Esophagus muscularis mucosa (tissue), 4 donors: ENCODE measurements around the gene ZNF672. TPM values are rescaled to one million over a fixed set of nuclear protein-coding genes. Genes with fewer than 3 reads are reported as not detected.
"Not testable (repeated sequence)": the region's sequence is repeated elsewhere in the genome, so short reads cannot be mapped to it uniquely, and the experiment has no call there.

ENCODE experiments used
- DNase-seq: peaks from one replicate; pipeline ENCODE4 v3.0.0-alpha.2; 2017; ENCODE audit errors: extremely low spot score
- H3K27ac ChIP-seq, 4 donors: fragments of 200-600 bp; sonication (generic); replicated peaks in 1 of 4; 1 replicate in 3 of 4; 2 replicates in 1 of 4; pipeline ENCODE4 v1.5.1; 2016 to 2019; ENCODE audit warnings: mild to moderate bottlenecking in 1 of 4
- H3K27me3 ChIP-seq, 4 donors: fragments of 200-600 bp; sonication (generic); one replicate each; pipeline versions ENCODE4 v1.5.1 to v1.6.0; 2016 to 2019
- H3K36me3 ChIP-seq, 4 donors: fragments of 200-600 bp; sonication (generic); one replicate each; pipeline ENCODE4 v1.5.1; 2016 to 2019
- H3K4me1 ChIP-seq, 4 donors: fragments of 200-600 bp; sonication (generic); one replicate each; pipeline ENCODE4 v1.5.1; 2016 to 2019
- H3K4me3 ChIP-seq, 4 donors: fragments of 200-600 bp; sonication (generic); 1 replicate in 2 of 4; 2 replicates in 2 of 4; pipeline ENCODE4 v1.5.1; 2016 to 2019; ENCODE audit warnings: mild to moderate bottlenecking in 4 of 4, moderate library complexity in 1 of 4
- H3K9me3 ChIP-seq, 4 donors: fragments of 200-600 bp; sonication (generic); 1 replicate in 3 of 4; 2 replicates in 1 of 4; pipeline ENCODE4 v1.5.1; 2016 to 2019
- EP300 ChIP-seq: sonication (generic); formaldehyde crosslinking; IDR thresholded peaks from one replicate; pipeline ENCODE4 v1.6.1; 2017; ENCODE audit warnings: antibody characterized with exemption
- POLR2A ChIP-seq: fragments of 450-650 bp; IDR thresholded peaks from one replicate; pipeline ENCODE4 v1.6.1; 2017; ENCODE audit warnings: antibody characterized with exemption, moderate library complexity, mild to moderate bottlenecking, low read depth
- POLR2AphosphoS5 ChIP-seq, 2 donors: sonication (generic); formaldehyde crosslinking; IDR thresholded peaks; one replicate each; pipeline ENCODE4 v1.6.1; 2017; ENCODE audit warnings: antibody characterized with exemption in 2 of 2
- WGBS: methylation state at CpG from one replicate; pipeline ENCODE4 v1.1.5; 2018; 5-methylcytosine and 5-hydroxymethylcytosine counted together
- intact Hi-C: fragments of 100-400 bp; cut with DNase I; formaldehyde crosslinking; loops from one replicate; pipeline ENCODE4 v1.15.1; 2023
- total RNA-seq, 4 donors: library from RNA; depleted of rRNA; stranded (reverse); fragments of >200 nt; gene quantifications; one replicate each; pipeline versions ENCODE4 v1.1.0 to v1.2.1, GENCODE V29; 2016
- TF ChIP-seq, protein P1 (sequence below), 3 experiments: fragments of 200-600 bp in 2 of 3; fragments of 450-650 bp in 1 of 3; sonication (generic) in 2 of 3; IDR thresholded peaks; one replicate each; pipeline ENCODE4 v1.5.1; 2017 to 2019; ENCODE audit warnings: antibody characterized with exemption in 3 of 3, mild to moderate bottlenecking in 2 of 3, moderate library complexity in 1 of 3

Gene ZNF672
- total RNA-seq, 4 donors from 2014 or later, result 30.3 to 46.4 (median 39.3) TPM

DNA sequence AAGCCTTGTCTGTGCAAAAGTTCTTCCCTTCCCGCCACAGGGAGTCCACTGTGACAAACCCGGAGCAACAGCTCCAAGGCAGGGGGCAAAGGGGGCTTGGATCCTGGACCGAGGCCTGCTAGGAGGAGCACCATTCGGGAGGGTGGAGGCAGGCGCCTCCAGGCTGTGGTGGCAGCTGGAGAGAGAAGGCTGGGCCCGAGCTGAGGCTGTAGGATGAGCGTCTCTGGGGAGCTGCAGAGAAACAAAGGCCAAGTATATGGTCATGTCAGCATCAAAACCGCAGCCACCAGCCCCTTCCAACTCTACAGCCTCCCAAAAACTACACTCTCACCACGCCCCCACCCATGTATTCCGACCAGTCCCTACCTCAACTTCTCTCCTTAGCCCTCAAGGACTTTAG, 12.9 kb upstream of the ZNF672 start:
- no peak for DNase-seq
- H3K27ac ChIP-seq, result peak overlapping the region; percentile 90 to 94 (median 92)
- H3K4me3 ChIP-seq, result peak overlapping the region; percentile 68 to 88 (median 82)
- H3K4me1 ChIP-seq, result peaks cover 52 to 63% (median 61%) of the 10 kb centered on the region in 4 donors
- TF ChIP-seq, protein P1, sequence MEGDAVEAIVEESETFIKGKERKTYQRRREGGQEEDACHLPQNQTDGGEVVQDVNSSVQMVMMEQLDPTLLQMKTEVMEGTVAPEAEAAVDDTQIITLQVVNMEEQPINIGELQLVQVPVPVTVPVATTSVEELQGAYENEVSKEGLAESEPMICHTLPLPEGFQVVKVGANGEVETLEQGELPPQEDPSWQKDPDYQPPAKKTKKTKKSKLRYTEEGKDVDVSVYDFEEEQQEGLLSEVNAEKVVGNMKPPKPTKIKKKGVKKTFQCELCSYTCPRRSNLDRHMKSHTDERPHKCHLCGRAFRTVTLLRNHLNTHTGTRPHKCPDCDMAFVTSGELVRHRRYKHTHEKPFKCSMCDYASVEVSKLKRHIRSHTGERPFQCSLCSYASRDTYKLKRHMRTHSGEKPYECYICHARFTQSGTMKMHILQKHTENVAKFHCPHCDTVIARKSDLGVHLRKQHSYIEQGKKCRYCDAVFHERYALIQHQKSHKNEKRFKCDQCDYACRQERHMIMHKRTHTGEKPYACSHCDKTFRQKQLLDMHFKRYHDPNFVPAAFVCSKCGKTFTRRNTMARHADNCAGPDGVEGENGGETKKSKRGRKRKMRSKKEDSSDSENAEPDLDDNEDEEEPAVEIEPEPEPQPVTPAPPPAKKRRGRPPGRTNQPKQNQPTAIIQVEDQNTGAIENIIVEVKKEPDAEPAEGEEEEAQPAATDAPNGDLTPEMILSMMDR (IDR thresholded peaks at IDR 0.05), result no peak
- no peak for TF ChIP-seq POLR2AphosphoS5 (IDR thresholded peaks at IDR 0.05)
- TF ChIP-seq EP300, result no peak
- no peak for TF ChIP-seq POLR2A
- no peaks in the 10 kb centered on the region for H3K27me3 ChIP-seq
- 31% methylated on average over 10 of the region's 10 CpGs for WGBS
- H3K36me3 ChIP-seq, result peaks cover 0 to 36% (median 13%) of the 10 kb centered on the region in 4 donors
- intact Hi-C loops, result no loop called here
- no peaks in the 10 kb centered on the region for H3K9me3 ChIP-seq

DNA sequence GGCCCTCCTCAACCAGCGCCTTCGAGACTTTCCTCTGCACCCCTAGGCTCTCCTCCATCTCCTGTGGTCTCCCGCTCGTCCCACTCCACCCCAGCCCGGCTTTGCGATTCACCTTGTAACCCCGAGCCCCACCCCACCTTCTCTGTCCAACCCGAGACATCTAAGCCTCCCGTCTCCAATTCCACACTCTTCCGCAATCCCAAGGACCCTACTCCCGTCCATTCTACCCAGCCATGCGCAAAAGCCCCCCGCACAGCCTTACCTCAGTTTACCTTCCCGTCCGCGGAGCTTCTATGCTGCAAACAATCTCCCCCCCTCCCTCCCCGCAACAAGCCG, 12.5 kb upstream of the ZNF672 start:
- H3K4me1 ChIP-seq, result peaks cover 52 to 59% (median 57%) of the 10 kb centered on the region in 4 donors
- 2% methylated on average over 18 of the region's 18 CpGs for WGBS
- peaks cover 0 to 34% (median 9%) of the 10 kb centered on the region in 4 donors for H3K36me3 ChIP-seq

GRCh38 chr1:248825909-248826760, 11.9 kb upstream of the ZNF672 start, which contains the start of gene SH3BP5L:
TSS of gene SH3BP5L (minus strand) at chr1:248825915. CDS start at chr1:248824935, 980 bp downstream.
- peak within 1 kb of the TSS; percentile 68 to 88 (median 82) for H3K4me3 ChIP-seq
- WGBS, result 0% methylated on average over 43 of the region's 56 CpGs

More for the DNA sequence above, 12.5 kb upstream of the ZNF672 start:
- intact Hi-C loops, result no loop called here
- no peak for DNase-seq
- Histone ChIP-seq H3K27me3 (no peaks in the 10 kb centered on the region), H3K4me3 (peak overlapping the region; percentile 68 to 88 (median 82)), H3K9me3 (no peaks in the 10 kb centered on the region), H3K27ac (peak overlapping the region; percentile 90 to 94 (median 92))
- TF ChIP-seq, protein P1 (IDR thresholded peaks at IDR 0.05), result no peak
- TF ChIP-seq POLR2A, result peak; percentile 36

DNA sequence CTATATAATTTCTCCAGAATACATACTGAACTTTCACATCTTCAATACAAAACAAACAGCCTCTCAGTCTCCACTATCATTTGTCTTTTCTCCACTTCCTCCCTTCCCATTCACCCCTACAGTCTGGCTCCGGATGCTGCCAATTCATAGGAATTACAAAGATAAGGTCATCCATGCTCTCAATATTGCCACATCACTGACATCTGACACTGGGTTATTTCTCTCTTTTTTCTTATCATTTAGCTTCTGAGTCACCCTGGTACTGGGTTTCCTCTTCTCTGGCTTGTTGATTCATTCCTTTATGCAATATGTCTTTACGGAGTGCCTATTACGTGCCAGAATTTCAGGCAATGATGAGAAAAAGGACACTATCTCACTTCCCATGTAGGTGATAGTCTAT, 9.2 kb upstream of the ZNF672 start:
- no peaks in the 10 kb centered on the region for H3K27me3 ChIP-seq
- H3K27ac ChIP-seq, result no peak overlapping the region
- WGBS, result 82% methylated on average over 3 of the region's 3 CpGs
- DNase-seq, result no peak
- no peak overlapping the region for H3K4me3 ChIP-seq
- intact Hi-C loops, result no loop called here
- TF ChIP-seq, protein P1 (IDR thresholded peaks at IDR 0.05), result no peak
- TF ChIP-seq POLR2A (no peak), POLR2AphosphoS5 (IDR thresholded peaks at IDR 0.05) (no peak), EP300 (no peak)
- no peaks in the 10 kb centered on the region for H3K9me3 ChIP-seq
- peaks cover 0 to 9% (median 0%) of the 10 kb centered on the region in 4 donors for H3K36me3 ChIP-seq
- H3K4me1 ChIP-seq, result peaks cover 21 to 26% (median 24%) of the 10 kb centered on the region in 4 donors

More at GRCh38 chr1:248825909-248826760, 11.9 kb upstream of the ZNF672 start, which contains the start of gene SH3BP5L:
- intact Hi-C loops, result no loop called here
- Histone ChIP-seq H3K4me1 (peaks cover 46 to 53% (median 51%) of the 10 kb centered on the region in 4 donors), H3K27me3 (no peaks in the 10 kb centered on the region), H3K27ac (peak within 1 kb of the TSS; percentile 90 to 94 (median 92)), H3K36me3 (peaks cover 0 to 29% (median 4%) of the 10 kb centered on the region in 4 donors), H3K9me3 (no peaks in the 10 kb centered on the region)
- peak; percentile 72 to 92 for TF ChIP-seq POLR2AphosphoS5 (IDR thresholded peaks at IDR 0.05)
- TF ChIP-seq POLR2A, result peak; percentile 34
- TF ChIP-seq, protein P1 (IDR thresholded peaks at IDR 0.05), result peak; percentile 56 to 65 (median 60)
- TF ChIP-seq EP300, result peak; percentile 9
- peak; percentile 97 for DNase-seq

- H3K36me3 ChIP-seq, H3K4me3 ChIP-seq, H3K27ac ChIP-seq, DNase-seq, H3K9me3 ChIP-seq, intact Hi-C loops: not testable (repeated sequence)
- H3K27me3 ChIP-seq, result peaks cover 0 to 12% (median 0%) of the 10 kb centered on the region in 4 donors
- H3K4me1 ChIP-seq, result peaks cover 7 to 12% (median 9%) of the 10 kb centered on the region in 4 donors
- WGBS, result 61% methylated on average over 3 of the region's 3 CpGs
Measured at GRCh38 chr1:248830718-248831017, 7.4 kb upstream of the ZNF672 start.
